Right lobe of liver (tissue), 4 donors: ENCODE data around the gene YWHAH.
A peak's percentile ranks its signal among the peaks of the same experiment; 100 is the strongest.

Experiments
- POLR2A ChIP-seq: fragments of 450-650 bp; IDR thresholded peaks from one replicate; pipeline ENCODE4 v1.6.1; 2017; ENCODE audit warnings: antibody characterized with exemption, mild to moderate bottlenecking
- TF ChIP-seq, protein P1 (sequence below), 4 donors: fragments of 200-600 bp in 3 of 4; fragments of 450-650 bp in 1 of 4; IDR thresholded peaks; one replicate each; pipeline versions ENCODE4 v1.5.1 to v1.8.0; 2016 to 2022; ENCODE audit warnings: antibody characterized with exemption in 4 of 4, mild to moderate bottlenecking in 2 of 4
- donor health status: DM: no; HTN: no; CAD: no.
- donor health status: DM: no; HTN: no; CAD: no.
- donor health status: DM: no; HTN: yes; CAD: no.

DNA sequence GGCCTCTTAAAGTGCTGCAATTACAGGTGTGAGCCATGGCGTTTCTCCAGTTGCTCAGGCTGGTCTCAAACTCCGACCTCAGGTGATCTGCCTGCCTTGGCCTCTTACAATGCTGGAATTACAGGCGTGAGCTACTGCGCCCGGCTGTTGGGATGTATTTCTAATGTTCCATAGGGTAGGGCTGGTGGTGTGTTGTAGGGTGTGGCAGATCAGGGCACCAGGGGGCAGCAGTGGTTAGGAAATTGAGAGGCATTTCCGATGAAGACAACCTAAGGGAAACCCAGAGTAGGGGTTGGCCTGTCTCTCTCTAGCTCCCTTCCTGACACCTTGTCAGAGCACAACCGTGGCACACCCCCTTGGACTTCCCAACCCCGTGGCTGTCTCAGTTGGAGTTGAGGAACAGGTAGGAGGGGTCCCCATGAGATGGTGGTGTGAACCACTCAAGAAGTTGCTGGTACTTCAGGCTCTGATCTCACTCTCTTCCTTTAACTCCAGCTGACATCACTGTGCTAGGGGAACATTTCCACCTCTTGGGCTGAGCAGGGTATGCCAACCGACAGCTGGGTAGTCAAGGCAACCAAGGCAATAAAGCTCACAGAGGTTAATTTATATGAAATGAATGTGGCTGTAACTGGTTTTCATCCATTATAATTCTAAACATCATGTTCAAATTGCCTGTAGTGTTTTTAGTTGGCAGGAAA lies 33.0 kb downstream of the YWHAH start:
- TF ChIP-seq, protein P1, sequence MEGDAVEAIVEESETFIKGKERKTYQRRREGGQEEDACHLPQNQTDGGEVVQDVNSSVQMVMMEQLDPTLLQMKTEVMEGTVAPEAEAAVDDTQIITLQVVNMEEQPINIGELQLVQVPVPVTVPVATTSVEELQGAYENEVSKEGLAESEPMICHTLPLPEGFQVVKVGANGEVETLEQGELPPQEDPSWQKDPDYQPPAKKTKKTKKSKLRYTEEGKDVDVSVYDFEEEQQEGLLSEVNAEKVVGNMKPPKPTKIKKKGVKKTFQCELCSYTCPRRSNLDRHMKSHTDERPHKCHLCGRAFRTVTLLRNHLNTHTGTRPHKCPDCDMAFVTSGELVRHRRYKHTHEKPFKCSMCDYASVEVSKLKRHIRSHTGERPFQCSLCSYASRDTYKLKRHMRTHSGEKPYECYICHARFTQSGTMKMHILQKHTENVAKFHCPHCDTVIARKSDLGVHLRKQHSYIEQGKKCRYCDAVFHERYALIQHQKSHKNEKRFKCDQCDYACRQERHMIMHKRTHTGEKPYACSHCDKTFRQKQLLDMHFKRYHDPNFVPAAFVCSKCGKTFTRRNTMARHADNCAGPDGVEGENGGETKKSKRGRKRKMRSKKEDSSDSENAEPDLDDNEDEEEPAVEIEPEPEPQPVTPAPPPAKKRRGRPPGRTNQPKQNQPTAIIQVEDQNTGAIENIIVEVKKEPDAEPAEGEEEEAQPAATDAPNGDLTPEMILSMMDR (IDR thresholded peaks at IDR 0.05): peak; percentile 64 to 74 (median 71)
- no peak for TF ChIP-seq POLR2A
